Activated CD8-positive, alpha-beta memory T cell treated with anti-CD3 and anti-CD28 coated beads for 1 hour (primary cell): Measurements from ENCODE around the gene PRKAG2.
"Not testable (repeated sequence)": the region's sequence is repeated elsewhere in the genome, so short reads cannot be mapped to it uniquely, and the experiment has no call there.

Source experiments
- DNase-seq, 2 donors: peaks; one replicate each; pipeline ENCODE4 v3.0.0-alpha.2; 2020; ENCODE audit warnings: low read depth in 1 of 2; ENCODE audit errors: extremely low read depth in 1 of 2

PRKAG2 gene

DNA sequence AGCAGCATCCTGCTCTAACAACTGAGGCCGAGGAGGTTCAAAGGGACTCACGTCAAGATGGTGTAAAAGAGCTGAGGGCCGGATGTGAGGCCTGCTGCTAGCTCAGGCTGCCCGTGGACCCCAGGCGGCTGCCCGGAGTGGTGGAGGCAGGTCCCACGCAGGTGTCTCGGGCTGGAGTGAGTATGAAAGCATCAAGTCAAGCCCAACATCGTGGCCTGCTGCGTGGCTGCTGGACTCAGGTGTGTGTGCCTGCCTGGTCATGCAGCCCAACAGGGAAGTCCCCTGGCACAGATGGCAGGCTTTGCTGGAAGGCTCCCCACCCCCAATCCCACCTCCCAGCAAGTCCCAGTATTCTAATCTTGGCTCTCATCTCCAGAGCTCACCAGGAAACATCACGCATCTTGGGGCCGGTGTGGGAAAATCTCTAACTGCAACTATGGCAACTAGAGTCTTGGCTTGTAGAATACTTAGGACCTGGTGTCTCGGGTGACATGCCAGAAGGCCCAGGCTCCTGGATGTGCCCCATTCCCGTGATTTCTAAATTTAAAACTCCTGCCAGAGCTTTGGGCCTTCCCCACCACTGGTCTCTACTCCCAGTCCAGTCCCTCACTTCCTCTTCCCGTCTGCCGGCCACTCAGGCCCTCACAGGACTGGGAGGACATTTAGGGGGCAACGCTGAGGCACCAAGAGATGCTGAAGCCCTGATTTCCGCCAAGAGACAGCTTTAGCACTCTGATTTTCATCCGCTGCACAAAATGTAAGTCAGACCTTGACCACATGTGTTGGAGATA is 85.9 kb downstream of the PRKAG2 start:
- DNase-seq, result no peak

DNA sequence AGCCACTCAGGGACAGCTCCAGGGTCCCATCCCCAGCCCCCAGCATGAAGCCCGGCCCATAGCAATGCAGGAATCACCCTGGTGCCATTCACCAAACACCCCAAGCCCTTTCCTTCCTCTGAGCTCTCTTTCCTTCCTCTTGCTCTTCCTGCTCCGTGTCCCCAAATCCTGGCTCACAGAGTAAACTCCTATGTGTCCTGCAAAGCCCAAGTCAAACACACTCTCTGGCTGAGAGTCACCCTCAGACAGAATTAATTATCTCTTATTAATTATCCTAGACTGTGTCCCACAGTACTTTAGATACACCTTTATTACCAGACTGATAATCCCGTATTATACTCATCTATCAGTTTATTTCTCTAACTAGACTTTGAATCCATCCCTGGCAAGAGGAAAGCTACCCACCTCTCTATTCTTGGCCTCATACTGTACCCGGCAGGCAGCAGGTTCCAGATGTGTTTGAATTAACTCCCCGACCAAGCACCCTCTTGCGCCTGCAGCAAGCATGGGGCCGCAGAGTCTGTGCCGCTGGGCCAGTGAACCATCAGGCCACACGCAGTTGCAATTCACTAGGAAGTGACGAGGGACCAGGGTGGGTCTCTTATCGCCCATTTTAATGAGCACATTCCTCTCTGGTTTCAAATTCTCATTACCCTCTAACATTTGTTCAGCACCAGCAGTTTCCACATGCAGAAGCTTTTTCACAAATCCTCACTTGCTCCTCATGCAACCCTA is 86.7 kb downstream of the PRKAG2 start:
- DNase-seq, result no peak

DNA sequence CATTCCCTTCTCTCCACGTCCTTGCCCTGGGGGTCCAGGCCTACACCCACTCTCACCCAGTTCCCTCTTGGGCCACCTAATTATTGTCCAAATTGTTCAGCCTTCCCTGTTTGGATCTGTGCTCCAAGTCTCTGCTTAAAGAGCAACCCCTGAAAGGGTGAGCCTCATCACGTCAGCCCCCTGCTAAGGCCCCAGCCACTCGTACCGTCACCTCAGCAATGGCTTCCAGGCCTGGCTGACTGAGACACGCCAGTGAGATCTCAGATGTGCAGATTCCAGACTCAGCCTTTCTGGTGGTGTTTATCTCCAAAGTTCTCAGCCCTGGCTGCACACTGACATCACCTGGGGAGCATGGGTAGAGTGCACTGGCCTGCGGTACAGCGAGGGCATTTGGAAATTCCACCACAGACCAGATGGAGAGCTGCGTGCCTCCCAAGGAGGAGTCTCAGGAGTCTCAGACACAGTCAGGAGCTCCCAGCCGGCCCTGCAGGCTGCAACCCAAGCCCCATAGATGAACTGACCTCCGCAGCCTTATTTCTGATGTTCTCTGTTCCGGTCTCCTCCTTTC is 87.5 kb downstream of the PRKAG2 start:
- no peak for DNase-seq

DNA sequence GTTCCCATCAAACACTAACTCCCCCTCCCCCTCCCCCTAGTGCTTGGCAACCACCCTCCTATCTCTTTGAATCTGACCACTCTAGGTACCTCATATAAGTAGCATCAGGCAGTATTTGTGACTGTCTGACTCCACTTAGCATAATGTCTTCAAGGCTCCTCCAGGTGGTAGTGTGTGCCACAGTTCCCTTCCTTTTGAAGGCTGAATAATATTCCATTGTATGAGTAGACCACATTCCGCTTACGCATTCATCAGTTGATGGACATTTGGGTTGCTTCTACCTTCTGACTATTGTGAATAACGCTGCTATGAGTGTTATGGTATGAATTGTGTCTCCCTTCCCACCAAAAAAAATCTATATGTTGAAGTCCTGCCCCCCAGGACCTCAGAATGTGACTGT is 89.6 kb downstream of the PRKAG2 start:
- DNase-seq, result no peak

DNA sequence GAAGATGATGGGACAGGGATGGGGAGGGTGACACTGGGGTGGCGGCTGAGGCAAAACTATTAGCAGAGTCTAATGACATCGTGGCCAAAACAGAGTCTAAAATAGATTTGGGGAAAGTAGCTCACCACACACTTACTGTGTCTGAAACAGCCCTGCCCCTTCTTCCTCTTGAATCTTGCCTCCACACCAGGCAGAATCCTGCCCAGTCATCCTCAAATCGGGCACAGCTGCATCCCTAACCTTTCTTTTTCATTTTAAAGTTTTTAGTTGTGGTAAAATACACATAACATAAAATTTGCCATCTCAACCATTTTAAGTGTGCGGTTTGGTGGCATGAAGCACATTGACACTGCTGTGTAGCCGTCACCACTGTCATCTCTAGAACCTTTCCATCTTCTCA is 90.0 kb downstream of the PRKAG2 start:
- DNase-seq, result no peak

DNA sequence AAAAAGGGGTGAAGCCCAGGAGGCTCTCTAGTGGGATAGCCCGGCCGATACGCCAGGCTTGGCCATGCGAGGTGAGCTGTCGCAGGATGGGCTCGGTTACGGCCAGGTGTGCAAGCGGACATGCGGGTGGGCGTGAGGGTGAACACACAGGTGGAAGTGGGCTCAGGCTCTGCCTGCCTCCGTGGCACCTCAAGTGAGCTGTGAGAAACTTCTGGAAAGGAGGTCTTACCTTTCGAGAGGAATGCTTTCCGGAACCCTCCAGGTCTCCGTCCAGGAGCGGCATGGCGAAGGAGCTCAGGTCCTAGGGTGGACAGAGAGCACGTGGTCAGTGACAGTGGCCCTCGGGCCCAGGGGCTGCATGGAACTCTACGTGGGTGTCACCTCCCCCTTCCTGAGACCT is 90.7 kb downstream of the PRKAG2 start:
- no peak for DNase-seq

DNA sequence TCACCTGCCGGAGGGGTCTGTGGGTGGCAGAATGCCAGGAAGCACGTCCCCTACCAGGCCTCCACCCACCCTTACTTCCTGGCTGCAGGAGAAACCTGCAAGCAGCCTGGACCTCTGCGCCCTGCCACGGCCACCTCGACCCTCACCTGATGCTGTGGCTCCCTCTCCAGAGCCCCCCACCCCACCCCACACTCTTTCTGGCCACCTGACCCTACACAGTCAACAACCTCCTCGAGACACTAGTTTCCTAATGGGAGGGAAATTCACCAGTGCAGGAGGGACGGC is 91.3 kb downstream of the PRKAG2 start:
- DNase-seq, result no peak

DNA sequence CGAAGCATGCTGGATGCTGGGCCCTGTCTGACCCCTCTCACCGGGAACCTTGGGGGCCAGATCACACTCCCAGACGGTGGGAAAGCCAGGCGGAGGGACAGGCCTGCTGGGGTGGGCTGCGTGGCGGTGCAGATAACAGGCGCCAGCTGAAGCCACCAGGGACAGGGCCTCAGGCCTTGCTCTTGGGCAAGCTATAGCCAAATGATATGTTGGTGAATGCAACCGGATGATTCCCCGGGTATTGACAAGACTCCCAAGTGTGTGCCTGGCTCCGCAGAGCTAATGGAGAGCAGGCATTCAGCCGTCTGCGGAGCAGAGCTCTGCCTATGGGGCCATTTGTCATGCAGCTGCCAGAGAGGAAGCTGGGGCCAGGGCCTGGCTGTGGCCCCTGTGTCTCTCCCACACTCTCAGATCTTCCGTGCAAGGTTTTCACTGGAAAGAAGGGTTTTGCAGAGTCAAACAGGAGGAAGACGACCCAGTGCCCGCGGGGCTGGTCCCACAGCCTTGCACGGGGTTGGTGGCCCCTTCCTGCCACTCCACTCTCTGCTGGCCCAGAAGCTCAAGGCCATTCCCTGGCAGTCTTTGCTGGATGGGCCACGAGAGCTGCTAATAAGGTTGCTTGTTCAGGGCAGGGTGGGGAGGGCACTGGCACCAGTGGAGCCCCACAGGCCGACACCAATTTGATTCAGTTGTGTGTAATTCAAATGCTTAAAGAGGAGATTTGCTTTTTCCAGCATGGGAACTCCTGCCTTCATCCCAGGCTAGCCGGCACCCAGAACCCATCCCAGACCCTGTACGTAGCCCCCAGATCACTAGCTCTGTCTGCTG is 91.8 kb downstream of the PRKAG2 start:
- no peak for DNase-seq

DNA sequence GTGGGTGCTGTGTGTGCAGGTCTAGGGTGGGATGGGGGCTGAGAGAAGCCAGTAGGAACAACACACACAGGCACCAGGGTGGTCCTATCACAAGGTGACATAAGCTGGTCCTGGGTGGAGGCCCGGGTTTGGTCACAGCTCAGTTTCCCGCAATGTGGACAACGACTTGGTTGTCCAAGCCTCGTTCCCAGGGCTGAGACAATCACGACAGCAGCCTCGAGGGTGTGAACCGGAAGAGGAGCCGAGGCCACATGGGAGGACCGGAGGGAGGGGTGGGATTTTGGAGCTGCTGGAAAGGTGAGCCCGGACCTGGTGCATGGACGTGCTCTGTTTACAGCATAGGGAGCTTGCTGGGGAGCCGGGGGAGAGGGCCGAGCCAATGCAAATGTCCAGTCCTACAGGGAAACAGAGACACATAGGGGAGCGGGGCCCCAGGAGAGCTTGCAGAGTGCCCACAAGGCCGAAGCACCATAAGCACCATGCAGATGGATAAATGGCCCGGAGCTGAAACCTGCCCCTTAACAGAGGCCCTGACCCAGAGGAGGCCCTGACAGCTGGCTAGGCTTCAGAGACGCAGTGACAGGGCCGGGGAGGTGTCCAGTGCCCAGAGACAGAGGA is 92.8 kb downstream of the PRKAG2 start:
- no peak for DNase-seq

DNA sequence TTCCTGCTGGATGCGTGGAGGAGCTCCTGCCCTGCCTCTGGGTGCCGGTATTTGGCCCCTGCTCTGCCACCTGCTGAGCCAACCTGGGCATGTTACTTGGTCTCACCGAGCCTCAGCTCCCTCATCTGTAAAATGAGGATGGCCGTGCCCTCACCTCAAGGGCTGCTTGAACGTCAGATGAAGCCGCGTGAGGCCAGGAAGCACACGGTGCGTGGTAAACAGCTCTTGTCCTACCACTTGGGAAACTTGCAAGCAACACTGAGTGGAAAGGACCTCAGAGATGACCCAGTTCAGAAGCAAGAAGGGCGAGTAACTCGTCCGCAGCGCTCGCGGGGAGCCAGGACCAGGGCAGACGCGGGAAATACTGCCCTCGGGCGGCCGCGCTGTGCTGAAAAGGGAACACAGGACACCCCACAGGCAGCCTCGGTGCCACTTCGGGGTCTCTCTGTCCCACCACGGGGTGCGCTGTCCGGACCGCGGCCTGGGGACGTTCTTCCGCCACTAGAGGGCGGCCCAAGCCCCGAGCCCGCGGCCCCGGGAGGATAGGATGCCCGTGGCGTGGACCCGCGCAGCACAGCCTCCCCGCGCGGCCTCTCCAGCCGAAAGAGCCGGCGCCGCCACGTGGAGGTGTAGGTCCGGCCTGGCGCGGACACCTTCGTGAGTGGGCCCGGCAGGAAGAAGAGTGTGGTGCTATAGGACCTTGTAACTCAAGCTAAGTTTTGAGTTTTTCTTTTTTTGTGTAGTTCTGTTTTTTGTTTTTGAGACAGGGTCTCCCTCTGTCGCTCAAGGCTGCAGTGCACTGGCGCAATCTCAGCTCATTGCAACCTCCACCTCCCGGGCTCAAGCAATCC is 94.1 kb downstream of the PRKAG2 start:
- DNase-seq, result peak; percentile 48 to 60

DNA sequence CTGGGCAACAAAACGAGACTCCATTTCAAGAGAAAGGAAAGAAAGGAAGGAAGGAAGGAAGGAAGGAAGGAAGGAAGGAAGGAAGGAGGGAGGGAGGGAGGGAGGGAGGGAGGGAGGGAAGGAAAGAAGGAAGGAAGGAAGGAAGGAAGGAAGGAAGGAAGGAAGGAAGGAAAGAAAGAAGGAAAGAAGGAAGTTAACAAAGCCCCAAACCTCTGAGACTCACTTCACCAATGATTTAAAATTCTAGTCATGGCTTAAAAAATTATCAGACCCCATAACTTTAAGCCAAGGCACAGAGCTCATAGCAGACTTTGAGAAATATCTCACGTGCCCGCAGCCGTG is 94.7 kb downstream of the PRKAG2 start:
- not testable (repeated sequence) for DNase-seq

DNA sequence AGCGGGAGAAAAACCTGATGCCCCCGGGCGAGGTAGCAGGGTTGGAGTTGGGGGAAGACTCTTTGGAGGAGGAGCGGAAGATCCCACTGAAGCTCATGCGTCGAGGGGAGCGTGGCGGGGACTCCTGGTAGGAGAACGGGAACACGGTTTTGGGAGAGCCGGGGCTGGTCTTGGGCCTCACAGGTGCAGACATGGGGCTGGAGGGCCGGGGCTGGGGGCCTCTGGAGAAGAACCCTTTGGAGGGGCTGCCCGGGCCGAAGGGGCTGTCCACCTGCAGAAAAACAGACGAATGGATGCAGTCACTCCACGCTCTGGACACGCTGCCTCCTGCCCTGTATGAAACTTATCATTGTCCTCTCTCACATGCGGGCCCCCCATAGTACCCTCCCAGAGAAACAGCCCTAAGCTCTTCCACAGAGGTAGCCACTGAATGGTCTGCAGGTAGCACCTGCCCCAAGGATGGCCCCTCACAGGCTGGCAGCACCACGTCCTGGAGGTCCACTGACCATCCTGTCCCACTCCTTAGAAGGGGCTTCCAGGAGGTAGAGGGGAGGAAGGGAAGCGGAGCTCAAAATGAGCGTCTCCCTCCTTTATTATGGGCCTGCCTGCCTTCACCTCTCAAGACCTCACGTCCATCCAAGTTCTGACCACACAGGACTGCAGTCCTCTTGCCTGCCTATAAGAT is 95.6 kb downstream of the PRKAG2 start:
- no peak for DNase-seq

DNA sequence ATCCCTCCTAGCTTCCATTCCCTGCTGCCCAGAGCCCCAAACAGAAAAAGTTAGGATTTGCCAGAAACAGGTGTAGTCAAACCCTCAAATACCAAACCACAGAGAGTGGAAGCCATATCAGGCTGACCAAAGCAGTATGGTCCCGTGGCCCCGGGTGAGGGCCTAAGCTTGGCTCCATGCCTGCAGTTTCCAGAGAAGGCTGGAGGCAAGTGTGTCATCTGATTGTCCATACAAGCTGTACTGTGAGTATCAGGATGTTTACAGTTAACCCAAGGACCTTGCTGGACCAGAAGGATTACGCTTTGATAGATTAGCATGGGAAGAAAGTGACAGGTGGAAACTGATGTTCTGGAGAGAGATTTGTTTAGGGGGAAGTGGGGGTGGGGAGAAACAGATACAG is 96.3 kb downstream of the PRKAG2 start:
- DNase-seq, result no peak

DNA sequence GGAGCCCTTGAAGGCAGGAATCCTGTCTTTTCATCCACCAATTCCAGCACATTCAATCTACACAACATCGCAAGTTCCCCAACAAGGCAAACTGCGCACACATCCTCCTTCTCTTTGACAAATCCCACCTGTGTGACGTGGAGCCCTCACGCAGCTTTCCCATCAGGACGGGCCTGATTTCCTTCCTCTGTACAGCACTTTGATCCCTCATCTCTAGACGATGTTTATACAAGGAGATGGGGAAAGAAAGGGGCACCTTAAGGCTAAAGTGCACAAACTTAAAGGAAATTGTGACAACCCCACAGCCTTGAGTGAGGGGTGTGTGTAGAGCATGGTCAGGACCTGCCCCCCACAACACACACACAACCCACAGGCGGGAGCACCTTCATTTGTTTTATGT is 97.2 kb downstream of the PRKAG2 start:
- no peak for DNase-seq

DNA sequence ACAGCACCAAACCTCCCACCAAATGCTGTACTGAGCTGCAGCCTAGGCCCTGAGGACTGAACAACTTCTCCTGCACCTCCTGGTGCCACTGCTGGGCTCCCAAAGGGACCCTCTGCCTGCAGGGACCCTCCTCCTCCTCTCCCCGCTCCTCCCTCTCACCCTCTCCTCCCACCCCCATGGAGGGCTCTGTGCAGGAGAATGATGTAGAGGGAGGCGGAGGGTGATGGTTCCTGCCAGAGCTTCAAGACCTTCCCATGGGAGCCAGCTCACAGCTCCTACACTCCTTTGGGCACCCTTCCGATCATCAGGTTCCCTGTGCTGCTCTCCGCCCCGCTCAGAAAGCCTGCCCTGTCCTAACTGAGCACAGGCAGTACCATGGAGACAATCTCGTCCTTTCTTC is 97.7 kb downstream of the PRKAG2 start:
- no peak for DNase-seq

DNA sequence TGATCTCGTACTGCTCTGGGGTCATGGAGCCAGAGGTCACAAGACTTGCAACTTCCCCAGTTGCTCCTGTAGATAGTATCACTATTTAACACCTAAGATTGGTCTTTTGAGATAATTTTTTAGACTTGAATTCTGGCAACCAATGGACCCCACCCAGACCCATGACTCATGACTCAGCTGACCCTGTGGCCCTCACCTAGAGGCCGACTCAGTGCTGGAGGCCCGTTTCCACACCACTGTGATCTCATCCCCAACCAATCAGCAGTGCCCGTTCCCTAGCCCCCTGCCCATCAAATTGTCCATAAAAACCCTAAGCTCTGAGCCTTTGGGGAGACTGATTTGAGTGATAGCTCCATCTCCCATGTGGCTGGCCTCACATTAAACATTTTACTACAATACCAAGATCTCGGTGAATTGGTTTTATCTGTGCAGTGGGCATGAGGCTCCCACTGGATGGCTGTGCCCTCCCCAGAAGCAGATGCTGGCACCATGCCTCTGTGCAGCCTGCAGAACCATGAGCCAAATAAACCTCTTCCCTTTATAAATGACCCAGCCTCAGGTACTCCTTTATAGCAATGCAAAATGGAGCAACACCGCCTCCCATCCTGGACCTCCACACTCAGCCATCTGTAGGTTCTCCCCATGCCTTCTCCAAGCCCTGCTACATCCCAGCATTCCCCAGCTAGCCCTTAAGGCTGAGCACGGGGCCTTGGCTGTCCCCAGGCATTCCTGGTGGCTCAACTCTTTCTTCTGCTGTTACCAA is 98.8 kb downstream of the PRKAG2 start:
- no peak for DNase-seq

DNA sequence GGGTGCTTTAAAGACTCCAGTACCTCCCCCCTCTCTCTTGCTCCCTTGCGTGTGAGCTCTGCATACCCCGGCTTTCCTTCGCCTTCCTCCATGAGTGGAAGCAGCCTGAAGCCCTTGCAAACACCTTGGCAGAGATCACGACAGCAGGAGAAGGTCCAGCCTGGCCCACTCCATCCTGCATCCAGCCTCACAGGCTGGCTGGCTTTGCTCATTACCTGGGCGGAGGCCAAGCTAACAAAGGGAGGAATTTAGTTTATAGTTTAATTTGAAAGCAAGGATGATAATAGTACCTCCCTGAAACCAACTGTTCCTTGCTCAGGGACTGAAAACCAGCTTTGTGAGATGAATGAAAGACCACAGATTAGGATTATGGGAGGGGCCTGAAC is 99.4 kb downstream of the PRKAG2 start:
- no peak for DNase-seq

DNA sequence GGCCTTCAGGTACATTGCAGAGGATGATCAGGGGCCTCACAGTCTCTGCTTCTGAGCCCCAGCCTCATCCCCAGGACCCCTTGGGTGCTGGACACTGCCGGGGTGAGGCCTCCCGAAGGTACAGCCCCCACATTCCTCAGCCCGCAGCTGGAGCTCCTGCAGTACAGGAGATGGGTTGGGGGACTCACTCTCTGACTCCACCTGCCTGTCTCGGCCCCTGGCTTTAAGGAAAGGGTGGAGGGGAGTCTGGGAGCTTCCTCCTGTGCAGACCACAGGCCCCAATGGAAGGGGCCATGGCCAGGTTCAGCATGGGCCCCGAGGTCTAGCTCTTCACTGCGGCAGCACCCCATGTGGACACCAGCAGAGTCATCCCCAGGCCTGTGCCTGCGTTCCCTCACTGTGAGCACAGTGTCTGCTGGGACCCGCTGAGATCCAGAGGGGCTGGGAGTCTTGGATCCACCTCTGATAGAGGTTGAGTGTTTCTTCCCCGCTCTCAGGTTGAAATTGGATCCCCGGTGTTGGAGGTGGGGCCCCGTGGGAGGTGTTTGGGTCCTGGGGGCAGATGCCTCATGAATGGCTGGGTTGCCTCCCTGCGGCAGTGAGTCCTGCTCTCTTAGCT is 99.9 kb downstream of the PRKAG2 start:
- no peak for DNase-seq

DNA sequence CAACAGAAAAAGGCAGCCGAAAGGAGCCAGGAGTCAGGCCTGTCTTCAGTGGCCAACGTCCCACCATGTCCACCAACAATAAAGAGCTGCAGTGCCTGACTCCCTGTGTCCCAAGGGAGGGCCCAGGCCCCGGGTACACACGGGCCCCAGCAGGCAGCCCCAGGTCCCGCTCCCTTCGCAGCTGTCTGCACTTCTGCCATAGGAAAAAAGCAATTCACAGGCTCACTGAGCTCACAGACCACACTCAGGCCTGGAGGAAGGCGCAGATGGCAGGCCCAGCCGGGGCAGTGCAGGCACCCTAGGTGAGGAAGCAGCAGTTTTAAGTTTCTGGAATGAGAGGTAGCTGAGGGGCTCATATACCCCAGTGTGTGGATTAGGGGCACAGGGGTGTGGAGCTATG is 100.5 kb downstream of the PRKAG2 start:
- no peak for DNase-seq
